ENCODE measurements around the gene DDX24.
"Not testable (repeated sequence)": the region's sequence is repeated elsewhere in the genome, so short reads cannot be mapped to it uniquely, and the experiment has no call there.

The DDX24 gene

DNA sequence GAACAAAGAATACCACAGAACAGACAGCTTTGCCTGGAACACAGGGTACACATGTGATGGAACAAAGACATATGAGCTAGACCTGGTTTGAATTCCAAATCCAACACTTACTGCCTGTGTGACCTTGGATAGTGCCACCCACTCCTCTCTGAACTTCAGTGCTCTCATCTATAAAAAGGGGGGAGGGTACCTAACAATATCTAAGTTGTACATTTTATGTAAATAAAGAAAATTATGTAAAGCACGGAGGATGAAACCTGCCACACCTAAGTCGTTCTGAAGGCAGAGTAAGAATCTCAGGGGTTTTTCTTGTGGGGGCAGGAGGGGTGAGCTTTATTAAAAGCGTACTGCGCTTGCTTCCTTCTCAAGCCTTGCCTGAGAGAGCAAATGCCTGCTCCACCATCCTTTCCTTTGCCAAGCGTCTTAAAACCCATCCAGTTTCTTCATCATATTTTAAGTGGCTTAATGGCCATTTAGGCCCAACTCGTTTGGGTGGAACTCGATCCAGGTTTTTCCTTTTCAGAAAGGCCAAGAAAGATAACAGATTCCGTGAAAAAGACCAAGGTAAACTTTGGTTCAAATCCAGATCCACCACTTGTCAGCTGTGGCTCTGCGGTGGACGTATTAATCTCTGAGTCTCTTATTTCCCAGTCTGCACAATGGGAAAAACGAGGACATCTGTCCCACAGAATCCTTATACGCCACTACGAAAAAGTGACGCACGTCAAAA is 946 bp downstream of the DDX24 start:
- DNase-seq = no peak

GRCh38 chr14:94077823-94078222 is 3.2 kb downstream of the DDX24 start:
- no peak for DNase-seq

- DNase-seq = no peak
Measured at GRCh38 chr14:94077111-94077821, 3.7 kb downstream of the DDX24 start.

GRCh38 chr14:94075008-94075407 is 6.0 kb downstream of the DDX24 start:
- no peak for DNase-seq

GRCh38 chr14:94074534-94074933 is 6.5 kb downstream of the DDX24 start:
- DNase-seq = no peak

- not testable (repeated sequence) for DNase-seq
Measured at GRCh38 chr14:94072076-94072475, 8.9 kb downstream of the DDX24 start.

GRCh38 chr14:94066089-94066676 is 14.8 kb downstream of the DDX24 start:
- no peak for DNase-seq

DNA sequence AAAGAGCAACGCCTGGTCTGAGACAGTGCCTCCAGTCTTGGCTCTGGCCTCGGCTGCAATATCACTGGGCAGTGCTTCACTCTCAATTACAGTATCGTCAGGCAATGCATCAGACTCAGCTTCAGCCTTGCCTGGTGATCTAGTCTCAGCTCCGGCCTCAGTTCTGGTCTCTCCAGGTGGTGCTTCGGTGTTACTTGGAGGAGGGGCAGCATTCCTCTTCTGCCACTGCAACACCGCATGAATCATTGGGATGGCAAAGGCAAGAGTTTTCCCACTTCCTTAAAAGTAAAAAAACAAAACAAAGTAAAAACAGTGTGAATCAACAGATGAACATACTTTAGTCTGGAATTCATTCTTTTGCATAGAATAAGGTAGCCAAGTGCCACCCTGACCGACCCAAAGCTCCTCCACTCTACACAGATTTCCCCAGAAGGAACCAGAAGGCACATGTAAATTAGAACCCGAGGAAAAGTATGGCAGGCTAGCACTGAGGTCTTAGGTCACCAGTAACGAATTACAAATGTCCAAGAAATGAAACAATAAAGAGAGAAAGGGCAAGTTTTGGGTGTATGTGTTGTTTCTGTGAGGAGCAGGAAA is 18.6 kb downstream of the DDX24 start:
- DNase-seq = no peak

DNA sequence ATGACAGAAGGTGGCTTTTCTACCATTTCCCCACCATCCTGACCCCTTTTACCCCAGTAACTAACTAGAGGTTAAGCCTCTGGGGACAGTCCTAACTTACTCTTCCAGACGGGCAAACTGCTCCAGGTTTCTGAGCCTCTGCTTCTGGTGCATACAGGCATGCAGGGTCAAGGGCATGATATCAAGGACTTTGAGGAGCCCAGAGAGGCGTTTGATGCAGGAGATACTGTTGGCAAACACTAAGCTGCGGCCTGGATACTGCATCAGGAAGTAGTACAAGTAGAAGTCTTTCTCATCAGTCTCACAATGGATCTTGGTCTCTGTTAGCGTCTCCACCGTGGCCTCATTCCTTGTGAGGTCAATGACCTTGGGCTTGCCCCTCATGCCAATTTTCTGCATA is 21.0 kb downstream of the DDX24 start:
- DNase-seq = no peak

DNA sequence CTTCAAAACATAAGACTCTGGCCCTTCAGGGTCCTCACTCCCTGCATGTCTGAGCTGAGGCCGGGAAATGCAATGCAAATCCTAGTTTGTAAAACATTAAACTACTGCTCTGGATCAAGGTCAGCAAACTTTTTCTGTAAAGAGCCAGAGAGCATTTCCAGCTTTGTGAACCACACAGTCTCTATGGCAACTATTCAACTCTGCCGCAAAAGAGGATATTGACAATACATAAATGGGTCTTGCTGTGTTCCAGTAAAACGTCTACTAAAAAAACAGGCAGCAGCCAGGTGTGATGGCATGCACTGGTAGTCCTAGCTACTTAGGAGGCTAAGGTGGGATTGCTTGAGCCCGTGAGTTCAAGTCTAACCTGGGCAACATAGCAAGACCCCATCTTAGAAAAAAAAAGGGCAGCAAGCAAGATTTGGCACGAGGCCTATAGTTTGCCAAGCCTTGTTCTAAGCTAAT is 22.3 kb downstream of the DDX24 start:
- DNase-seq = no peak

DNA sequence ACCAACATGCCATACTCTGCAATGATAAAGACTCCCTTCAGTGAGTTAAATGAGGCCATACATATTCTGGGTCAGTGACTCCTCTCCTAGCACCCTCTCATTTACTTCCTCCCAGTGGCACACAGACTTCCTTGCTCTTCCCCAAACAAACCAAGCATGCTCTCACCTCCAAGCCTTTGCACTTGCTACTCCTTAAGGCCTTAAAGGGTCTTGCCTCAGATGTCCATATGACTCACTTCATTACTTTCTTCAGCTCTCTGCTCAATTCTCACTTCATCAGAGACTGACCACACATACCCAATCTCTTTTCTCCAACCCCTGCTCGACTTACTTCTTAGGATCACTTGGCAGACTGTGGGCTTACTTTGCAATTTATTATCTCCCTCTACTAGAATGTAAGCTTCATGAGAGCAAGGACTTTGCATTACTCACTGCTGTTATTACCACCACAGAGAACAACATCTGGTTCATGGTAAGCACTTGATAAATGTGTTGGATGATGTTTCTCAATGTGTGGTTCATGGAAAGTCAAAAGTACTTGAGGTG is 22.8 kb downstream of the DDX24 start:
- DNase-seq = no peak

DNA sequence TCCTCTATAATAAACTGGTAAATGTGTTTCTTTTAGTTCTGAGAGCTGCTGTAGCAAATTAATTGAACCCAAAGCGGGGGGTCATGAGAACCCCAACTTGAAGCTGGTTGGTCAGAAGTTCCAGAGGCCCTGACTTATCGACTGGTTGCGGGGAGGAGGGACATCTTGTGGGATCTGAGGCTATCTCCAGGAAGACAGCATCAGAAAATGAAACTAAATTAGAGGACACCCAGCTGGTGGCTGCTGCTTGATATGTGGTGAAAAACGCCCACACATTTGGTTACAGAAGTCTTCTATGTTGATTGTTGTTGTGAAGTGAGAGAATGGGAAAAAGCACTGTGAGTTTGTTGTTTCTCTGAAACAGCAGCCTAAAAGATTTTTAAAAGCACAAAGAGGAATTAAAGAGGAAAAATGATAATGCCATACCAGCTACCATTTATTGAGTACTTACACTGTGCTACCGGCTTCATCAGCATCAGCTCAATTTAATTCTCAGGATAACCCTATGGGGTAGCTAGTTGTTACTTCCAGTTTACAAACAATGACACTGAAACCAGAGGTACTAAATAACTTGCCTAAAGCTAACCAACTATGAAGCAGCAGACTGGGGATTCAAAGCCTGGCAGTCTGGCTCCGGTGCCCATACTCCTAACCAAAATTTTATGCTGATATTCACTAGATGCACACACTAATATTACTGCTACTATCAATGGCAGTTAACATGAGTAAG is 24.3 kb downstream of the DDX24 start:
- no peak for DNase-seq

GRCh38 chr14:94054936-94055335 is 26.1 kb downstream of the DDX24 start:
- no peak for DNase-seq

- no peak for DNase-seq
Measured at GRCh38 chr14:94054401-94054800, 26.6 kb downstream of the DDX24 start.

DNA sequence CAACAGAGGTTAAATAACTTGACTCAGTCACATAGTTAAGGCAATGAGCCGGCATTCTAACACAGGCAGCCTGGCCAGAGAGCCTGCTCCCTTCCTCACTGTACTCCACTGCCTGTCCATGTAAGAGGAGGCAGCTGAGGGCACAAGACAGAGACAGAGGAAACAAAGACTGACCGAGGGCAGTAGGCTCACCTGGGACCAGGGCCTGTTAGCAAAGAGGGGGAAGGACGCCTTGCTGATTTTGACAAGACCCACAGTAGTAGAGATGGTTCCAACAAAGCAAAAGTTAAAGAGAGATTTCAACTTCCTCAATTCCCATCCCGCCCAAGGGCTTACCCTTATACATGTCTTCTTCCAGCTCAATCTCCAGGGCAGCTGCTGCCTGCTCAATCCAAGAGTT is 28.3 kb downstream of the DDX24 start:
- no peak for DNase-seq

DNA sequence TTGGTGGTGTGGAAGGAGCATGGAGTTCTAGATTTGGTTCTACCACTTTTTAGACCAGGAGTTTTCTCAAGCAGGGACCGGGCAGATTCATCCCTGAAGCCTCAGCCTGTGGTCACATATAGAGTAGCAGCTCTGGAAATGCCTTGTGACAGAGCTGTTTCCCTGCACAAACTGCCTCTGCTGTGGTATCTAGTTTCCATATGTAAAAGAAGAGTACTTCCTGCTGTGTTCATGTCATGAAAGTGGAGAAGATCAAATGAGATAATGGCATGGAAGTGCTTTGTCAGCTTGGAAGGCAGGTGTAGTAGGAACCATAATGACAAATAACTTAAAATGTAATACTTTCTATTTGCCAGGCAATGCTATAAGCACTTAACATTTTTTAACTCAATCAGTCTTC is 28.8 kb downstream of the DDX24 start:
- peak; percentile 52 for DNase-seq

DNA sequence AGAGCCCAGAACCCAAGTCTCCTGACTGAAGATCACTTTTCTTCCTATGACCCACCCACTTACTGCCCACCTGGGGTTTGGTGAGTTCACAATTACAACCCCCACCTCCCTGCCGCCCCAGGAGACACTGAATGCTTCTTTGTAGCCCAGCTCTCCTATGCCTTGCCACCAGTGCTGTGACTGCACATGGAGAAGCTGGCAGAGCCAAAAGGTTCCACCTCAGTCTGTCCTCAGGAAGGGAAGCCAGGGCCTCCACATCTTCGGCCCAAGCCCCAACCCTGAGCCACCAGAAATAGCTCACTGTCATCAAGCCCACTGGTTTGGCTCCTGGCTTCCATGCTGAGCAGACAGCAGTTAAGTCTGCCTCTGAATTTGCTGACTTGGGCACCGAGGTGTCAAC is 29.2 kb downstream of the DDX24 start:
- no peak for DNase-seq

DNA sequence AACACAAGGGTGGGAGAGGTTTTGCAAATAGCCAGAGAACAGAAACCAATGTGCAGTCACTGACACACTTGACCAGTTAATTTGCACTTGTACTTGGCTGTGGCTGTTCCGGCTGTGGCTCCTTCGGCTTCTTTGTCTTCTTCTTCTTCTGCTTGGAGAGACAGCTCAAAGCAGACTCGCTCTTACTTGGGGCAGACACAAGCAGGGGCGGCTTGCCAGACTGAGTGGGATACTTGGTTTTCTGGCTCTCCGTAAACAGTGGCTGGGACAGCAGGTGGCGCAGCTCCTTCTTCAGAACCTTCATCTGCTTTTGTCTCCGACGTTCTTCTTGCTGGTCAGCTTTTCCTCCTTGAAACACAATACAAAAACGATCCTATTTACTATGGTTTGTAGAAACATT is 29.9 kb downstream of the DDX24 start:
- no peak for DNase-seq

- no peak for DNase-seq
Measured at GRCh38 chr14:94050231-94050880, 30.6 kb downstream of the DDX24 start.

- DNase-seq = no peak
Measured at GRCh38 chr14:94049625-94050023, 31.4 kb downstream of the DDX24 start.

DNA sequence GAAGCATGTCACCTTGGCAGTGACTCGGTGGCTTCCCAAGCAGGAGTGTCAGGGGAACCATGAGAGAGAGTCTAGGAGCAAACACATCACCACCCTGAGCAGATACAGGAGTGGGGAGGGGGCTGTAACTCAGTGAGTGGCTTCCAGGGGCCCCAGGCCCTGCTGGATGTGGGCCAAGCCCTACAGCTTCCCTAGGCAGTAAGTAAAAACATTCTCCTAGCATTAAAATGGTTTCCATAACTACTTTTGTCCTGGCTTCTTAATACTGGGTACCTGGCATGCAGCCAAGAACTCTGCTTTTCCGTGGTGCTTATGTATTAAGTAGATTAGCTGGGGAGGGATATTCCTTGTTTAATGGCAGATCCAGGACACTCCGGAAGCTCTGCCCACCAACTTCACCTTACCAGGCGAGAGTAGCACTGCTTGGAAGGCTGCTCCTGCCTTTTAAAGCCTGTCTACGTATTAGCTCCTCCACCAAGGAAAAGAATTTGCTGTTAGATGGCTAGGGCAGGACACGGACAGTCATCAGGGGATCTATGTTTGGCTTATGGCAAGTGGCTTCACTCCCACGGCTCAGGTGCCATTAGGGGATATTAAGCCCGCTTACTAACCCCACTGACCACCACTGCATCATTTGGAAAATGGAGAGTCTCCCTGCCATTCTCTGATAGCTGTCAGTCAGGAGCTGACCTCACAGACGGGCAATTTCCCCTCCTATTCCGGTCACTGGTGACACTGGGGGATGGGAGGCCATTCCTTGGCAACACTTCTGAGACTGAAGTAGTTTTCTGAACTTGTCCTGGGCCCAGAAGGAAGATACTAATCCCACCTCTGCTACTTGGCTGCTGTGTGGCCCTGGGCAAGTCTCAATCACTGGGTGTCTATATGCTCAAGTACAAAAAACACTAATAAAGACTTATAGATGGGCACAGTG is 32.0 kb downstream of the DDX24 start:
- no peak for DNase-seq
